ENCODE results near the gene IGF2R.

The IGF2R gene

GRCh38 chr6:159984268-159984786 is 15.4 kb downstream of the IGF2R start:
- H3K4me3 ChIP-seq (ENCODE audit: low read depth, low read length), result no peak overlapping the region
- TF ChIP-seq CTCF (IDR thresholded peaks at IDR 0.05; ENCODE audit: insufficient read depth, low read depth, low read length, missing control alignments), result no peak
- no peak for DNase-seq (ENCODE audit: low read depth)

- no peak for TF ChIP-seq CTCF (IDR thresholded peaks at IDR 0.05; ENCODE audit: insufficient read depth, low read depth, low read length, missing control alignments)
- H3K4me3 ChIP-seq (ENCODE audit: low read depth, low read length), result no peak overlapping the region
- DNase-seq (ENCODE audit: low read depth), result no peak
Observed at GRCh38 chr6:159985296-159985945, 16.5 kb downstream of the IGF2R start.

- H3K4me3 ChIP-seq (ENCODE audit: low read depth, low read length), result no peak overlapping the region
- TF ChIP-seq CTCF (IDR thresholded peaks at IDR 0.05; ENCODE audit: insufficient read depth, low read depth, low read length, missing control alignments), result no peak
- DNase-seq (ENCODE audit: low read depth), result no peak
Observed at GRCh38 chr6:159988983-159989454, 20.1 kb downstream of the IGF2R start.

- no peak for TF ChIP-seq CTCF (IDR thresholded peaks at IDR 0.05; ENCODE audit: insufficient read depth, low read depth, low read length, missing control alignments)
- H3K4me3 ChIP-seq (ENCODE audit: low read depth, low read length), result no peak overlapping the region
Observed at GRCh38 chr6:159989492-159990480, 20.9 kb downstream of the IGF2R start.

GRCh38 chr6:159992366-159992765 is 23.5 kb downstream of the IGF2R start:
- TF ChIP-seq CTCF (IDR thresholded peaks at IDR 0.05; ENCODE audit: insufficient read depth, low read depth, low read length, missing control alignments), result no peak
- DNase-seq (ENCODE audit: low read depth), result no peak
- H3K4me3 ChIP-seq (ENCODE audit: low read depth, low read length), result no peak overlapping the region

More at GRCh38 chr6:159989492-159990480, 20.9 kb downstream of the IGF2R start:
- DNase-seq (ENCODE audit: low read depth), result peak; percentile 45

- no peak overlapping the region for H3K4me3 ChIP-seq (ENCODE audit: low read depth, low read length)
- no peak for DNase-seq (ENCODE audit: low read depth)
- no peak for TF ChIP-seq CTCF (IDR thresholded peaks at IDR 0.05; ENCODE audit: insufficient read depth, low read depth, low read length, missing control alignments)
Observed at GRCh38 chr6:159995405-159995804, 26.5 kb downstream of the IGF2R start.

Measured in GM12865 (cell line).